WTC11 (cell line): ENCODE data around the gene WLS.

Source experiments
- FOXP1 ChIP-seq: sonication (generic); formaldehyde crosslinking; IDR thresholded peaks from 2 replicates; pipeline ENCODE4 v1.8.0; 2022; ENCODE audit warnings: missing genetic modification reagents, mild to moderate bottlenecking, moderate library complexity, borderline replicate concordance
- TEAD4 ChIP-seq: sonication (generic); formaldehyde crosslinking; IDR thresholded peaks from 2 replicates; pipeline ENCODE4 v1.8.0; 2022; ENCODE audit warnings: mild to moderate bottlenecking, missing genetic modification reagents
- TF ChIP-seq, protein P1 (sequence below): fragments of 200-600 bp; IDR thresholded peaks from 2 replicates; pipeline ENCODE4 v1.8.0; 2022; ENCODE audit warnings: antibody characterized with exemption
- TF ChIP-seq, protein P2 (sequence below): sonication (generic); formaldehyde crosslinking; IDR thresholded peaks from 2 replicates; pipeline ENCODE4 v1.8.1; 2022; ENCODE audit warnings: low read depth, missing genetic modification reagents, borderline replicate concordance
- TF ChIP-seq, protein P3 (sequence below): sonication (generic); formaldehyde crosslinking; IDR thresholded peaks from 2 replicates; pipeline ENCODE4 v1.8.0; 2023; ENCODE audit warnings: mild to moderate bottlenecking, missing genetic modification reagents

DNA sequence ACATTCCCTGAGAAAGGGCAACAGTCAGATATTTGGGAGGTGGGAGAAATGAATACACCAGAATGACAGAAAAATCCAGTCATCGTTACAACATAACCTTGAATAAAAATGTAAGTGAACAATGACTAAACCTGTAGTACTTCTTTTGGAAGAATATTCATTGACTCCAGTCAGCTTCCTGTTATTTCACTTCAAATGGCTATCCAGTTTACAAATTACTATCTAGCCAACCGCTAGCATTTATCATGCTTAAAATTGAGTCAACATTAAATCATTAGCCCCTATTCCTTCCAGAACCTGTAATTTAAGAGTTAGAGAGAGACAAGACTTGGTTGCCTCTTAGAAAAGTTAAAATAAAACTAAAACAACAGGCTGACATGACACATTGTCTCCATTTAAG is 33.6 kb downstream of the WLS start:
- TF ChIP-seq, protein P1, sequence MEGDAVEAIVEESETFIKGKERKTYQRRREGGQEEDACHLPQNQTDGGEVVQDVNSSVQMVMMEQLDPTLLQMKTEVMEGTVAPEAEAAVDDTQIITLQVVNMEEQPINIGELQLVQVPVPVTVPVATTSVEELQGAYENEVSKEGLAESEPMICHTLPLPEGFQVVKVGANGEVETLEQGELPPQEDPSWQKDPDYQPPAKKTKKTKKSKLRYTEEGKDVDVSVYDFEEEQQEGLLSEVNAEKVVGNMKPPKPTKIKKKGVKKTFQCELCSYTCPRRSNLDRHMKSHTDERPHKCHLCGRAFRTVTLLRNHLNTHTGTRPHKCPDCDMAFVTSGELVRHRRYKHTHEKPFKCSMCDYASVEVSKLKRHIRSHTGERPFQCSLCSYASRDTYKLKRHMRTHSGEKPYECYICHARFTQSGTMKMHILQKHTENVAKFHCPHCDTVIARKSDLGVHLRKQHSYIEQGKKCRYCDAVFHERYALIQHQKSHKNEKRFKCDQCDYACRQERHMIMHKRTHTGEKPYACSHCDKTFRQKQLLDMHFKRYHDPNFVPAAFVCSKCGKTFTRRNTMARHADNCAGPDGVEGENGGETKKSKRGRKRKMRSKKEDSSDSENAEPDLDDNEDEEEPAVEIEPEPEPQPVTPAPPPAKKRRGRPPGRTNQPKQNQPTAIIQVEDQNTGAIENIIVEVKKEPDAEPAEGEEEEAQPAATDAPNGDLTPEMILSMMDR: no peak
- TF ChIP-seq, protein P2, sequence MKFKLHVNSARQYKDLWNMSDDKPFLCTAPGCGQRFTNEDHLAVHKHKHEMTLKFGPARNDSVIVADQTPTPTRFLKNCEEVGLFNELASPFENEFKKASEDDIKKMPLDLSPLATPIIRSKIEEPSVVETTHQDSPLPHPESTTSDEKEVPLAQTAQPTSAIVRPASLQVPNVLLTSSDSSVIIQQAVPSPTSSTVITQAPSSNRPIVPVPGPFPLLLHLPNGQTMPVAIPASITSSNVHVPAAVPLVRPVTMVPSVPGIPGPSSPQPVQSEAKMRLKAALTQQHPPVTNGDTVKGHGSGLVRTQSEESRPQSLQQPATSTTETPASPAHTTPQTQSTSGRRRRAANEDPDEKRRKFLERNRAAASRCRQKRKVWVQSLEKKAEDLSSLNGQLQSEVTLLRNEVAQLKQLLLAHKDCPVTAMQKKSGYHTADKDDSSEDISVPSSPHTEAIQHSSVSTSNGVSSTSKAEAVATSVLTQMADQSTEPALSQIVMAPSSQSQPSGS (CRISPR knock-in tag): no peak
- TF ChIP-seq FOXP1 (CRISPR knock-in tag) (no peak), TEAD4 (CRISPR knock-in tag) (no peak)
- TF ChIP-seq, protein P3, sequence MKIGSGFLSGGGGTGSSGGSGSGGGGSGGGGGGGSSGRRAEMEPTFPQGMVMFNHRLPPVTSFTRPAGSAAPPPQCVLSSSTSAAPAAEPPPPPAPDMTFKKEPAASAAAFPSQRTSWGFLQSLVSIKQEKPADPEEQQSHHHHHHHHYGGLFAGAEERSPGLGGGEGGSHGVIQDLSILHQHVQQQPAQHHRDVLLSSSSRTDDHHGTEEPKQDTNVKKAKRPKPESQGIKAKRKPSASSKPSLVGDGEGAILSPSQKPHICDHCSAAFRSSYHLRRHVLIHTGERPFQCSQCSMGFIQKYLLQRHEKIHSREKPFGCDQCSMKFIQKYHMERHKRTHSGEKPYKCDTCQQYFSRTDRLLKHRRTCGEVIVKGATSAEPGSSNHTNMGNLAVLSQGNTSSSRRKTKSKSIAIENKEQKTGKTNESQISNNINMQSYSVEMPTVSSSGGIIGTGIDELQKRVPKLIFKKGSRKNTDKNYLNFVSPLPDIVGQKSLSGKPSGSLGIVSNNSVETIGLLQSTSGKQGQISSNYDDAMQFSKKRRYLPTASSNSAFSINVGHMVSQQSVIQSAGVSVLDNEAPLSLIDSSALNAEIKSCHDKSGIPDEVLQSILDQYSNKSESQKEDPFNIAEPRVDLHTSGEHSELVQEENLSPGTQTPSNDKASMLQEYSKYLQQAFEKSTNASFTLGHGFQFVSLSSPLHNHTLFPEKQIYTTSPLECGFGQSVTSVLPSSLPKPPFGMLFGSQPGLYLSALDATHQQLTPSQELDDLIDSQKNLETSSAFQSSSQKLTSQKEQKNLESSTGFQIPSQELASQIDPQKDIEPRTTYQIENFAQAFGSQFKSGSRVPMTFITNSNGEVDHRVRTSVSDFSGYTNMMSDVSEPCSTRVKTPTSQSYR (CRISPR knock-in tag): no peak
